ENCODE results near the gene BCO1. TPM values are rescaled to one million over a fixed set of nuclear protein-coding genes. Genes with fewer than 3 reads are reported as not detected.

BCO1 gene
- total RNA-seq, result under 1 TPM in 3 of 4 donors, not detected in 1; 0.11 to 0.42 (median 0.17) TPM

- 10% methylated on average over 10 of the region's 10 CpGs for WGBS
- no peak for TF ChIP-seq POLR2AphosphoS5 (IDR thresholded peaks at IDR 0.05)
- TF ChIP-seq EP300 (IDR thresholded peaks at IDR 0.05), result peak; percentile 14
- intact Hi-C loops (cut with DNase I), result no loop called here
- Histone ChIP-seq H3K4me1 (peaks cover 9 to 22% (median 16%) of the 10 kb centered on the region in 4 donors), H3K9me3 (no peaks in the 10 kb centered on the region), H3K27ac (replicated peaks in 1 of 4) (peak within 1 kb of the TSS; percentile 74 to 86 (median 76)), H3K4me3 (peak within 1 kb of the TSS; percentile 39 to 53 (median 44)), H3K36me3 (no peaks in the 10 kb centered on the region), H3K27me3 (no peaks in the 10 kb centered on the region)
- DNase-seq (ENCODE audit: extremely low spot score), result no peak
Measured at GRCh38 chr16:81238296-81239011, at the start of gene BCO1. TSS of gene BCO1 (plus strand) at chr16:81238689. CDS start at chr16:81238909, 220 bp downstream.

- no peak for TF ChIP-seq EP300 (IDR thresholded peaks at IDR 0.05)
- peak in 1 of 2 donors; percentile 23 for TF ChIP-seq POLR2AphosphoS5 (IDR thresholded peaks at IDR 0.05)
- TF ChIP-seq POLR2A (IDR thresholded peaks at IDR 0.05; ENCODE audit: low read depth), result no peak
- H3K27ac ChIP-seq (replicated peaks in 1 of 4), result peak overlapping the region in 2 of 4 donors; percentile 9 to 10
- DNase-seq (ENCODE audit: extremely low spot score), result peak; percentile 94
- no peak overlapping the region for H3K4me3 ChIP-seq
- peaks cover 0 to 15% (median 13%) of the 10 kb centered on the region in 4 donors for H3K4me1 ChIP-seq
- H3K36me3 ChIP-seq, result no peaks in the 10 kb centered on the region
- H3K27me3 ChIP-seq, result peaks cover 0 to 7% (median 0%) of the 10 kb centered on the region in 4 donors
- no peaks in the 10 kb centered on the region for H3K9me3 ChIP-seq
- intact Hi-C loops (cut with DNase I), result no loop called here
- 75% methylated on average over 10 of the region's 15 CpGs for WGBS
Measured at GRCh38 chr16:81189100-81189664, 49.3 kb upstream of the BCO1 start.

- intact Hi-C loops (cut with DNase I), result no loop called here
Measured at GRCh38 chr16:81190667-81191066, 47.8 kb upstream of the BCO1 start.

GRCh38 chr16:81195885-81196534 is 42.5 kb upstream of the BCO1 start:
- H3K9me3 ChIP-seq, result no peaks in the 10 kb centered on the region
- intact Hi-C loops (cut with DNase I), result no loop called here
- no peaks in the 10 kb centered on the region for H3K36me3 ChIP-seq
- WGBS, result 69% methylated on average over 13 of the region's 13 CpGs
- no peak overlapping the region for H3K27ac ChIP-seq (replicated peaks in 1 of 4)
- no peaks in the 10 kb centered on the region for H3K4me1 ChIP-seq
- TF ChIP-seq POLR2A (IDR thresholded peaks at IDR 0.05; ENCODE audit: low read depth) (no peak), EP300 (IDR thresholded peaks at IDR 0.05) (no peak), CTCF (IDR thresholded peaks at IDR 0.05) (no peak), POLR2AphosphoS5 (IDR thresholded peaks at IDR 0.05) (no peak)
- H3K27me3 ChIP-seq, result peaks cover 0 to 22% (median 0%) of the 10 kb centered on the region in 4 donors
- no peak overlapping the region for H3K4me3 ChIP-seq
- no peak for DNase-seq (ENCODE audit: extremely low spot score)

More at GRCh38 chr16:81190667-81191066, 47.8 kb upstream of the BCO1 start:
- no peak overlapping the region for H3K4me3 ChIP-seq
- no peaks in the 10 kb centered on the region for H3K36me3 ChIP-seq
- 59% methylated on average over 3 of the region's 3 CpGs for WGBS
- no peak for DNase-seq (ENCODE audit: extremely low spot score)
- peaks cover 0 to 15% (median 13%) of the 10 kb centered on the region in 4 donors for H3K4me1 ChIP-seq
- TF ChIP-seq POLR2AphosphoS5 (IDR thresholded peaks at IDR 0.05), result no peak
- no peak for TF ChIP-seq CTCF (IDR thresholded peaks at IDR 0.05)
- TF ChIP-seq POLR2A (IDR thresholded peaks at IDR 0.05; ENCODE audit: low read depth), result no peak
- TF ChIP-seq EP300 (IDR thresholded peaks at IDR 0.05), result no peak
- no peak overlapping the region for H3K27ac ChIP-seq (replicated peaks in 1 of 4)
- no peaks in the 10 kb centered on the region for H3K9me3 ChIP-seq
- H3K27me3 ChIP-seq, result peaks cover 0 to 12% (median 0%) of the 10 kb centered on the region in 4 donors

- peaks cover 0 to 20% (median 0%) of the 10 kb centered on the region in 4 donors for H3K27me3 ChIP-seq
- TF ChIP-seq CTCF (IDR thresholded peaks at IDR 0.05) (no peak), EP300 (IDR thresholded peaks at IDR 0.05) (no peak), POLR2A (IDR thresholded peaks at IDR 0.05; ENCODE audit: low read depth) (no peak), POLR2AphosphoS5 (IDR thresholded peaks at IDR 0.05) (no peak)
- WGBS, result 72% methylated on average over 7 of the region's 9 CpGs
- H3K9me3 ChIP-seq, result no peaks in the 10 kb centered on the region
- no peaks in the 10 kb centered on the region for H3K36me3 ChIP-seq
- intact Hi-C loops (cut with DNase I), result no loop called here
- H3K4me3 ChIP-seq, result no peak overlapping the region
- no peak for DNase-seq (ENCODE audit: extremely low spot score)
- no peaks in the 10 kb centered on the region for H3K4me1 ChIP-seq
- no peak overlapping the region for H3K27ac ChIP-seq (replicated peaks in 1 of 4)
Measured at GRCh38 chr16:81198635-81199034, 39.9 kb upstream of the BCO1 start.
